NCI-H82 (cell line): ENCODE results near the gene ARHGAP22.

Experiments used
- DNase-seq: peaks from one replicate; lab custom pipeline; 2025; lab: John Stamatoyannopoulos, UW

Gene ARHGAP22

DNA sequence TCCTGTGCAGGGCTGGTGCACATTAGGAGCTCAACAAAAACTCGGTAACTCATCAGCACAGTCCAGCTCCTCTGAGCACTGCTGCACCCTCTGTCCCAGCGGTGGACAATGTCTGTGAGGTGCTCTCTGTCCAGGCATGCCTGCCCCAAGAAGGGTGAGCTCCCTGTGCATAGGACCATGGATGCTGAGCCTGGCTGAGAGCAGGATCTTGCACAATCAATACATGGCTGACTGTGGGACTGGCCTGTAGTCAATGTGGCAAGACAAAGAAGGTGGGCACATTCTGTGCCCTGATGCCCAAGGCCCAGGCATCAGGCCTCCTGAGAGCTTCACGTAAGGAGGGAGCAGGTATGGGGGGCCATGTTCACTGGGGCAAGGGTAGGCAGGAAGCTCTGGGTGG lies 17.1 kb downstream of the ARHGAP22 start:
- DNase-seq, result no peak

GRCh38 chr10:48587101-48587500 lies 17.8 kb downstream of the ARHGAP22 start:
- no peak for DNase-seq

DNA sequence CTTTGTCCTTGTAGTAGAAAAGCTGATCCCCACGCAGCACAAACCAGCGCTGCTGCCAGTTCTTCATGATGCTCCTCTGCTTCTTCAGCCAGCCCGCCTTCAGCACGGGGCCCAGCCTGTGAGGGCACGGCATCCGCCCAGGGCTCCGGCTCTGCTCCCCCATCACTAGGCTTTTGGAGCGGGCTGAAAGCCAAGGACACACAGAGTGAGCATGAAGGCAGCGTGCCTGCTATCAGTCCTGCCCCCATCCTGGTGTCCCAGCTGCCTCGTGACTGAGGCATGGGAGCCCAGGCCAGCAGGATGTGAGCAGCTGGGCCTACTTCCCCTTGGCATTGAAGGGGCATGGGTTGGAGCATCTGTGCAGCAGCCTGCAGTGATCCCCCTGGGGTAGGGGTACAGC lies 21.9 kb downstream of the ARHGAP22 start:
- no peak for DNase-seq

- no peak for DNase-seq
Observed at GRCh38 chr10:48580236-48580635, 24.6 kb downstream of the ARHGAP22 start.

DNA sequence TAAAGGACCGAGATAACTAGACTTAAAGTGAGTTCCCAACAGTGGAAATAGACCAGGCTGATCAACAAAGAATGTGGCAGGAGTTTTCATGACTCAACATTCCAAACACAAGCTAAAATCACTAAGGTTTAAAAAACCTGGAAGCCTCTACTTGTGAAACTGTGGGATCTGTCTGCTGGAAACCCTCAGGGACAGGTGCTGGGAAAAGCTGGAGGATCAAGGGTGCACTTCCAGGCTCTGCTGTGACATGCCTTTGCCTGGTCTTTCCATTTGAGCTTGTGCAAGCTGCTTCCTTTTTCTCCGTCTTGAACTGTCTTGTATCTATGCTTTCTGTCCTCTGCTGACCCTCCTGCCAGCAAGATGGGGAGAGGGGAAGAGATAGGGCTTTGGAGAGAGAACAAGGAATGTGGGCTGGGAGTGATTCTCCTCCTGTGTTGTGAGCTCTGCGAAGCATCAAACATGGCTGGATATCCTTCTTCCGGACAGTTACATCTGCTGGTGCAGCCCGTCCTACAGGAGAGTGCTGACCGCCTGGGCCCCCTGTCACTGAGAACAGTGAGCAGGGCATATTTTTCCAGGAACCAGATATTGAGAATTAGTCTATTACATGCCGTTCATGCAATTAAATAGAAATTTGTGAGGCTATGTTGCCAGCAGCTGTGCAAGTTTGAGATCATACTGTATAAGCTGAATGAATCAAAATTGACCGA lies 25.5 kb downstream of the ARHGAP22 start:
- no peak for DNase-seq

DNA sequence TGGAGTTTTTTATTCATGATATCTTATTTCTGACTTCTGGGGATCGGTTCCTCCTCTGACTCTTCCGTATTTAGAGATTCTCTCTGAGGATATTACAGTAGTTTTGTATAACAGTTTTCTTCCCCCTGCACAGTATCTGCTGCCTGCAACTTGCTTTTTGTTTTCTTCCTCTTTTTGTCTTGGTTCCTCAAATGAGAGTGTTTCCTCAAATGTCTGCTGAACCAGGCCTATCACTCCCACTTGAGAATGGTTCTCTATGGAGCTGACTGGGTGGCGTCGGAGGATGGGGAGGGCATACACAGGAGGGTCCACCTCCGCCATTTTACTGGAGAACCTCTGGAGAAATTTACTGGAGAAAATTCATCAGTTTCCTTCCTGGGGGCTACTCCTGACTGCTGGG lies 27.7 kb downstream of the ARHGAP22 start:
- no peak for DNase-seq

DNA sequence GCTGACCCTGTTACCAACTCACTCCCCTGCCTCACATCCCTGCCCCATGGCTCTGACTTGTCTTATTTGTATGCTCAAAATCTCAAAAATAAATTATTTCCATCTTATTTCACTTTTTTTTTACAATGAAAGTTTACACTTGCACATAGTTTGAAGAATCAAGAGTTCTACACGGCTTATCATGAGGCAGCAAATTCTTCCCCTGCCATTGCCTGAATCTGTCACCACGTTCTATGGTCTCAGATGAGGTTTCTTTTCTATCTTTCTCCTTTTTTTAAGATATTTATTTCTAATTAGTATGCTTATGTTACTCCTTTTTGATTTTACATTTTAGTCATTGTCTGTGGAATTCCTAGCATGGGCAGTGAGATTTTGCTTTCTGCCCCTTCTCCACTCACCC lies 28.4 kb downstream of the ARHGAP22 start:
- DNase-seq, result no peak

DNA sequence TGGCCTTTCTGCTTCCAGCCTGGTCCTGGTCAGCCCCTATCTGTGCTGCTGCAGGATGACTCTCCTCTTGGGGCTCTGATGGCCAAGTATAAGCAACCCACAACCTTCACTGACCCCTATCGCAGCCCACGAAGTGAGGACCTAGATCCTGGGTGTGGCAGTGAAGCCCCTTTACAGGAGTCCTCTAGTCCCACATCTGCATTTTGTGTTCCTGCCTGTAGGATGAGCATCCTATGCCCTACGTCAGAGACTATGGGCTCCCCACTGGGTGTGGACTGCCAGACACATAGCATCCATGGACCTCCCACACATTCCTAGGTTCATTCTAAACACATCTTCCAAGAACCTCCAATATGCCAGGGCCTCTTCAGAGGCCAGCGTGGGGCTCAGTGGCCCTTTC lies 29.0 kb downstream of the ARHGAP22 start:
- DNase-seq, result no peak

DNA sequence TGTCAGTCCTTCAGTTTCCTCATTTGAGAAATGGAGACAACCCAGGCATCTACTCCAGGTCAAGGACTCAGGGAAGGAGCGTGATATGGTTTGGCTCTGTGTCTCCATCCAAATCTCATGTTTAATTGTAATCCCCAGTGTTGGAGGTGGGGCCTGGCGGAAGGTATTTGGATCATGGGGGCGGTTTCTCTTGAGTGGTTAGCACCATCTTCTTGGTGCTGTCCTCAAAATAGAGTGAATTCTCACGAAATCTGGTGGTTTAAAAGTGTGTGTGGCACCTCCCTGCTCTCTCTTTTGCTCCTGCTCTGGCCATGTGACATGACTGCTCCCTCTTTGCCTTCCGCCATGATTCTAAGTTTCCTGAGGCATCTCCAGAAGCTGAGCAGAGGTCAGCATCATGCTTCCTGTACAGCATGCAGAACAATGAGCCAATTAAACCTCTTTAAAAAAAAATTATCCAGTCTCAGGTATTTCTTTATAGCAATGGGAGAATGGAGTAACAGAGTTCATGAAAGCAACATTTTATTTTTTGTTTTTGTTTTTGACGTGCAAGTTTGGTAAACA lies 30.0 kb downstream of the ARHGAP22 start:
- no peak for DNase-seq

DNA sequence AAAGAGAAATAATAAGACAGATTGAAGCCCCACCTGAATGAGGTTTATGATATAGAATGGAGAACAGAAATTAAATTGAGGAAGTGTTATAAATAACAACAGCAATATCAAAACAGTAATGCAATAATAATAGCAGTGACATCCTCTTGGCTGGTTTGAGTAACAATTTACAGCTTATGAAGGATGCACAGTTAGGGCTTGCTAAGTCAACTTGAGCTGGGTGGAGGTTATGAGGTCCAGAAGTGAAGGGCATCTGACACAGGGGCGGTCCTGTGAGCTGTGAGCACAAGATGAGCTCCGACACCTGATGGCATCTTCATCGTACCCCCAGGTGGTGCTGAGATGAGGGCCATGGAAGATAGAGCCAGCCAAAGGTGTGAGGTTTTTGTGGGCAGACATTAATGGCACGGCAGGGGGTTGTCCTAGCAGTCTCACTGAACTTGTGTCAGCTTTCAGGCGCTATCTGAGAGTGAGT lies 30.5 kb downstream of the ARHGAP22 start:
- DNase-seq, result no peak

DNA sequence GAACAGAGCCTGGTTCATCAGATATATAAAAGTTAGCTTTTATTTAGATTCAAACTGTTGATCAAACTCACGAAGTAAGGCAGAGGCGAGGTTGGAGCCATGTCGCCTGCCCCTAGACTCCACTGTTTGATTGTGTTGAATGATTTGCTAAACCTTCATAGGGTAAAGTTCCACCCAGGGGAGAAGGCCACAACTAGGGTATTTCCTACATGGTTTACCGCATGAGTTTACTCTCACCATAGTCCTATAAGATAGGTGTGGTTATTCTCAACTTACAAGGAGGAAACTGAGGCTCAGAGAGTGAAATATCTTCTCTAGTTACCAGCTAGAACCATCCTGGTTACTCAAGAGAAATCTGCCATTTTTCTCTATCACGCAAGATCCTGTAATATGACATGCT lies 31.8 kb downstream of the ARHGAP22 start:
- no peak for DNase-seq

DNA sequence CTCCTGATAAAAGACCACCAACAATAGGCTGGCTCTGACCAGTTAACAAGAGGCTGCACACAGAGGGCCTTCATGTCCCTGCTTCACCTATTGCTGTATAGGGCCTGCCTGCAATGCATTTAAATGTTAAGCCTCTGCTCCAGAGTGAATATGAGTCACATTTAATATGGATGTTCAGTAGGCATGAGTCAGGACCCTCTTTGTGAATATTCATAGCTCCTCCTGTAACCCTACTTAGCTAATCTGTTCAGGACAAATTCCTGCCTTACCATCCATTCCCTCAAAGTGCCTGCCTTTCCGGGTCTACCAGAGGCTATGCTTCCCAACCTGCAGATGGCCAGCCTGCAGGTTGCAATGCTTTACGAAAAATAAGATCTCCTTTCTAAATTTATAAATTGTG lies 32.5 kb downstream of the ARHGAP22 start:
- DNase-seq, result no peak

GRCh38 chr10:48568546-48568945 lies 36.3 kb downstream of the ARHGAP22 start:
- no peak for DNase-seq

DNA sequence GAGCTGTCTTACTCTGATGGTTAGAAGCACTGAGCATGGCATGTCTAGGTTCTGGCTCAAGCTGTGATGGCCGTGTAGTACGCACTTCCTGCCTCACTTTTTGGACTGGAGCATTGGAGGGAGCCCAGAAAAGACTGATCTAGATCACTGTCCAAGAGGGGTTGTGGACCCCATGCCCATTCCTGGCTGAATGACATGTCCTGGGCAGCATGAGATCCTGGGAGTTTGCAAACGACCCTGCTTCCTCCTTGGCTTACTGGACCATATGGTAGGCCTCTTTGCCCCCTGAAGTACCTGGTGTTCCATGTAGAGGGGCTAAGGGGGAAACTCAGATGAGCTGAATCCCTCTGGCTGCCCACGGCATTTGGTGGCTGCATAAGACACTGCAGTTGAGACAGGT lies 36.7 kb downstream of the ARHGAP22 start:
- DNase-seq, result no peak

DNA sequence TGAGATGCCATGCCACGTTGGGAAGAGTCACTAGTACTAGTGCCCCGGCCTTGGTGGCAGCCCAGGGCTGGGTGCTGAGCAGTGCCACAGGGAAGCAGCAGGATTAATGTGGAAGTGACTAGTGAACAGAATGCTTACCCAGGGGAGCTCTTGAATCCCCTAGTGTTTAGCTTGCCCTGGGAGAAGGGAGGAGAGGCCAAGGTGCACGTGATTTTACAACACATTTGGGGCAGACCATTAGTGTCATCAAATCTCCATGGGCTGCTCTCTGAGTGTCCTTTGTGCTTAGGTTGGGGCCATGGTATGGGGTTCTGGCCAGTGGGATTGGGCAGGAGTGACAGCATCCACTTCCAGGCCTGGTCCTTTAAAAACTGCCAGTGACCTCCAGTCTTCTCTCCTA lies 37.5 kb downstream of the ARHGAP22 start:
- no peak for DNase-seq

DNA sequence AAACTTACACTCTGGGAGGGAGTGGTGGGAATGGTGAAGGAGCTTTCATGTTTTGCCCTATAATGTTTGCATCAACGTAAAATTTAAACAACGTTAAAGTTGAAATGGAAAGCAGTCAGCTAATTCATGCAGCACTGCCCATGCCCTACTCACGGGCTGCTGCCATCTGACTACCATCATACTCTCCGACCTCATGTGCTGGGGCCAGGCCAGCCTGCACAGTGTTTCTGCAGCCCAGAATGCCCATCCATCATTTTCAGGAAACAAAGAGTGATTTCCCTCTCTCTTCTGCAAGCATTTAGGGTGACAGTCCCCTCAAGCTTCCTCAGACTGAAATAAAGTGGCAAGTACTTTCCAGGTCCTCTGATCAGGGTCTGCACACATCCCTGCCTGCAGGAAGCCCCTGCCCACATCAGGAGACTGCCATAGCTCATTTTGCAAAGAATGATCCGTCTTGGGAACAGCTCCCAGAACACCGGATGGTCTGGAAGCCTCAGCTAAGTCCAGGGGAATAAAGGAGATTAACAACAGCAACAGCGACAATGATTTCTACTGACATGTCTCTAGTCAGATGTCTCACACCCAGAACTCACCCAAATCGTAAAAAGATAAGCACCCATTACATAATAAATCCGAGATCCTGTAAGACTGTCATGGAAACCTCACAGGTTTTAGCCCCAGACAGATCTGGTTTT lies 40.3 kb downstream of the ARHGAP22 start:
- peak; percentile 9 for DNase-seq

DNA sequence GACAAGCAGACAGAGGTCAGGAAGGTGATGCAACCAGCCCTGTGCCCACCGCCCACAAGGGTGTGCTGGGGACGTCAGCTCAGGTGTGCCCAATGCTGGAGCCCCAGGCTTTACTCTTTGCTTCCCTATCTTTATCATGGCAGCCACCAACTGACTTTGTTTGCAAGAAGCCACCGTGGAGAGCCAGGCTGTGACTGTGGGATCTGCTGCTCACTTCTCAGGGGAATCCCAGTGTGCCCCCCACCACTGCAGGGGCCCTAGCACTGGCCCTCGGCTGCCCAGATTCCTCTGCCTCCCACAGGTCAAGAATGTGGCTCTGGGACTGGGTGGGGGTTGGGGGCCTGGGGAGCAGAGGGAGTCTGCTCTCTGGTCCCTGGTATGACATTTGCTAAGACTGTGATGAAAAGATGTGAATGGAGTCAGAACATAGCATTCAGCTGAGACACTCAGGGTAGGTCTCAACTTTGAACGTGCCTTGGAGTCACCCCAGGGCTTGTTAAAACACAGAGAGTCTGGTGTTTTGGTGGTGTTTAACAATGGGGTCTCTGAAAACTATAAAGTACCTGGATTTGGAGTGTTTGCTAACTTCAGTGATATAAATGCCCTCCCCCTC lies 47.3 kb downstream of the ARHGAP22 start:
- no peak for DNase-seq

GRCh38 chr10:48556713-48557112 lies 48.2 kb downstream of the ARHGAP22 start:
- no peak for DNase-seq

- DNase-seq, result no peak
Observed at GRCh38 chr10:48556065-48556464, 48.8 kb downstream of the ARHGAP22 start.

DNA sequence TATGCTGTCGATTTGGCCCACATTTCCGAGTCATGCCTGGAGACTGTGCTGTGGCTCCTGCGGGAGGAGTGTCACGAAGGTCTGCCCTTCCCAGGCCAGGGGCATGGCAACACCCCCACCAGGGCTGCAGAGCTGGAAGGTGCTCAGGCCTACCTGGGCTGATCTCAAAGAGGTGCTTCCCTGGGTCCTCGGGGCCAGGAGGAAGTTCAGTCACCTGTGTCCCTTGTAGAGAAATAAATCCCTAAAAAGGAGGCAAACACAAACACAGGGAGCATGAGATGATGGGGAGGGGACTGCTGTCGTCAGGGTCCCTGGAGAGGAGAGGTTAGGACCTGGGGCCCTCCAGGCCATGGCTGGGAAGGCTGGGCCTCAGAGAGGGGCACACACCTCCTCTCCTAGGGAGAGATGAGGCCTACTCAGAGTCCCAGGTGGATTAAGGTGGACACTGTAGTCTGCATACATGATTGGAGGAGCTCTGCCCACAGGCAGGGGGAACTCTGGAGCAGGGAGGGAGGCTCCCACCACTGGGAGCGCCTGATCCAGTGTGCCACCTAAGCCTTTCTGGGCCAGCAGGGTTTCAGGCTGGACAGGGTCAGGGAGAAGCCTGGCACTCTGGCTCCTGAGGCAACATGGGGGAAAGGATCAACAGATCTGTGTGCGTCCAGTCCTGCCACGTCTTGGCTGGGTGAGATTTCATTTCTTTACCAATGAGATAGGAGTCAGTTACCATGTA lies 49.4 kb downstream of the ARHGAP22 start:
- DNase-seq, result no peak

- no peak for DNase-seq
Observed at GRCh38 chr10:48554656-48555055, 50.2 kb downstream of the ARHGAP22 start.

DNA sequence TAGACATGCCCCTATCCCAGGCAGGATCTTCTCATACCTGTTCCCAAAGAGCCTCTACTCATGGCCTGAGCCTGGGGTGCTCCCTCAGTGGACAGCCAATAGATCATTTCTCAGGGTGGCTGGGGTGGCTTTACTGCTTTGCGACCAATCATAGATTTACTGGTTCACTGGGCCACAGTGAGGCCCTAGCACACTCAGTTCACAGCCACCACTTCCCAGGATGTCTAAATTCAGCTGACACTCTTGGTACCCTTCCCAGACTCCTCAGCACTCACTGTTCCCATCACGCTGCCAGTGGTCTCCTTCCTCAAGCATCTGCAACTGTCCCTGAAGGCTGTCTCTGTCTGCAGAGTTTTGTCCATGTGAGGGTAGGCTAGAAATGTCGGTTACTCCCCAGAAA lies 50.6 kb downstream of the ARHGAP22 start:
- DNase-seq, result no peak
